Endodermal cell (in vitro differentiated cells): Measurements from ENCODE around the gene EEFSEC. TPM values are rescaled to one million over a fixed set of nuclear protein-coding genes. Genes with fewer than 3 reads are reported as not detected.

ENCODE experiments used
- DNase-seq: peaks from one replicate; pipeline ENCODE4 v3.0.0-alpha.2; 2017
- H3K27ac ChIP-seq: 2 replicates; pipeline ENCODE4 v1.5.1; 2013; ENCODE audit warnings: mild to moderate bottlenecking, low read depth, low read length, moderate library complexity
- H3K27me3 ChIP-seq: 2 replicates; pipeline ENCODE4 v1.6.1; 2013; ENCODE audit warnings: mild to moderate bottlenecking, low read length, moderate library complexity; ENCODE audit not compliant: insufficient read depth, control insufficient read depth, poor library complexity, severe bottlenecking
- H3K36me3 ChIP-seq: 2 replicates; pipeline ENCODE4 v1.7.0; 2013; ENCODE audit warnings: mild to moderate bottlenecking, low read length, moderate library complexity; ENCODE audit not compliant: control insufficient read depth, insufficient read depth
- H3K4me1 ChIP-seq: one replicate; pipeline ENCODE4 v1.7.0; 2013; ENCODE audit warnings: low read length; ENCODE audit not compliant: control insufficient read depth, insufficient read depth
- H3K4me3 ChIP-seq: 2 replicates; pipeline ENCODE4 v1.5.1; 2013; ENCODE audit warnings: mild to moderate bottlenecking, low read length, moderate library complexity
- H3K9ac ChIP-seq: 2 replicates; pipeline ENCODE4 v1.6.1; 2013; ENCODE audit warnings: mild to moderate bottlenecking, low read length, moderate library complexity; ENCODE audit not compliant: poor library complexity, severe bottlenecking; ENCODE audit errors: extremely low read depth
- H3K9me3 ChIP-seq: 2 replicates; pipeline ENCODE4 v1.6.1; 2013; ENCODE audit warnings: mild to moderate bottlenecking, low read length, moderate library complexity; ENCODE audit not compliant: control insufficient read depth
- H3K27ac Mint-ChIP-seq: 2 replicates; pipeline ENCODE4 v1.8.0; 2020; ENCODE audit warnings: mixed read lengths
- H3K27me3 Mint-ChIP-seq: 2 replicates; pipeline ENCODE4 v1.8.0; 2021; ENCODE audit warnings: mild to moderate bottlenecking, mixed read lengths; ENCODE audit not compliant: insufficient read depth
- H3K36me3 Mint-ChIP-seq: 2 replicates; pipeline ENCODE4 v1.8.0; 2020; ENCODE audit warnings: low read depth, mixed read lengths
- H3K4me1 Mint-ChIP-seq: 2 replicates; pipeline ENCODE4 v1.8.0; 2020; ENCODE audit warnings: mixed read lengths
- H3K4me3 Mint-ChIP-seq: 2 replicates; pipeline ENCODE4 v1.8.0; 2020; ENCODE audit warnings: mild to moderate bottlenecking, moderate library complexity, mixed read lengths
- H3K9me3 Mint-ChIP-seq: 2 replicates; pipeline ENCODE4 v1.8.0; 2020; ENCODE audit warnings: mild to moderate bottlenecking, mixed read lengths
- CTCF ChIP-seq: fragments of 200-600 bp; sonication (generic); conservative IDR thresholded peaks from 2 replicates; pipeline ENCODE4 v1.5.0; 2021; ENCODE audit warnings: antibody characterized with exemption, mild to moderate bottlenecking
- WGBS, 2 experiments: methylation state at CpG; one replicate each; pipeline versions ENCODE4 v1.1.5 to v1.1.7; 2013; ENCODE audit warnings: missing lambda C conversion rate in 2 of 2, mixed read lengths in 1 of 2; ENCODE audit not compliant: insufficient coverage in 1 of 2, insufficient read length in 1 of 2; 5-methylcytosine and 5-hydroxymethylcytosine counted together
- total RNA-seq, 2 donors: library from RNA; stranded (reverse); fragmentation: NEBNext Ultra II Directional in 1 of 2; extraction: Animal tissue kit (Norgen Biotek cat#: 25700) in 1 of 2; gene quantifications; 2 replicates in 1 of 2; 3 replicates in 1 of 2; pipeline ENCODE4 v1.2.1, GENCODE V29; 2021

The EEFSEC gene
- total RNA-seq, 2 donors from 2014 or later, result 11.9 to 15.8 TPM

- Mint-ChIP-seq H3K27ac (no peak overlapping the region), H3K9me3 (no peaks in the 10 kb centered on the region), H3K27me3 (no peaks in the 10 kb centered on the region), H3K36me3 (peaks cover 2% of the 10 kb centered on the region), H3K4me1 (peaks cover 5% of the 10 kb centered on the region), H3K4me3 (no peak overlapping the region)
- H3K27ac ChIP-seq, result no peak overlapping the region
- no peak overlapping the region for H3K4me3 ChIP-seq
- 100% methylated on average over 1 of the region's 1 CpG; no CpG with 5 or more reads in 1 of the 2 experiments for WGBS, 2 experiments
- no peaks in the 10 kb centered on the region for H3K4me1 ChIP-seq
- no peak for DNase-seq
- no peaks in the 10 kb centered on the region for H3K36me3 ChIP-seq
- no peak overlapping the region for H3K9ac ChIP-seq
- H3K9me3 ChIP-seq, result no peaks in the 10 kb centered on the region
- H3K27me3 ChIP-seq, result no peaks in the 10 kb centered on the region
- no peak for TF ChIP-seq CTCF
Measured at GRCh38 chr3:128356822-128357221, 203.5 kb downstream of the EEFSEC start.

- Mint-ChIP-seq H3K9me3 (no peaks in the 10 kb centered on the region), H3K4me1 (peaks cover 5% of the 10 kb centered on the region), H3K36me3 (peaks cover 2% of the 10 kb centered on the region), H3K4me3 (no peak overlapping the region), H3K27me3 (no peaks in the 10 kb centered on the region), H3K27ac (no peak overlapping the region)
- Histone ChIP-seq H3K4me1 (no peaks in the 10 kb centered on the region), H3K4me3 (no peak overlapping the region), H3K9ac (no peak overlapping the region), H3K9me3 (no peaks in the 10 kb centered on the region), H3K36me3 (no peaks in the 10 kb centered on the region), H3K27ac (no peak overlapping the region), H3K27me3 (no peaks in the 10 kb centered on the region)
- DNase-seq, result no peak
- no peak for TF ChIP-seq CTCF
- 90 to 92% methylated on average over 4 to 6 of the region's 6 CpGs for WGBS, 2 experiments
Measured at GRCh38 chr3:128357538-128357937, 204.3 kb downstream of the EEFSEC start.

- H3K27ac ChIP-seq, result no peak overlapping the region
- peaks cover 2% of the 10 kb centered on the region for H3K36me3 Mint-ChIP-seq
- H3K4me1 Mint-ChIP-seq, result peaks cover 5% of the 10 kb centered on the region
- no peaks in the 10 kb centered on the region for H3K36me3 ChIP-seq
- no peaks in the 10 kb centered on the region for H3K4me1 ChIP-seq
- H3K4me3 Mint-ChIP-seq, result no peak overlapping the region
- TF ChIP-seq CTCF, result no peak
- H3K9ac ChIP-seq, result no peak overlapping the region
- no peaks in the 10 kb centered on the region for H3K27me3 ChIP-seq
- H3K9me3 Mint-ChIP-seq, result no peaks in the 10 kb centered on the region
- H3K9me3 ChIP-seq, result no peaks in the 10 kb centered on the region
- WGBS, 2 experiments, result 95 to 96% methylated on average over 16 to 17 of the region's 17 CpGs
- no peak for DNase-seq
- H3K27me3 Mint-ChIP-seq, result no peaks in the 10 kb centered on the region
- no peak overlapping the region for H3K4me3 ChIP-seq
- H3K27ac Mint-ChIP-seq, result no peak overlapping the region
Measured at GRCh38 chr3:128358156-128358895, 205.0 kb downstream of the EEFSEC start.
